ENCODE data around the gene PUM2. TPM values are rescaled to one million over a fixed set of nuclear protein-coding genes. Genes with fewer than 3 reads are reported as not detected.
"Not testable (repeated sequence)": the region's sequence is repeated elsewhere in the genome, so short reads cannot be mapped to it uniquely, and the experiment has no call there.

The PUM2 gene
- polyA plus RNA-seq, 4 donors: 26.2 to 90.2 (median 31.9) TPM

- DNase-seq (no peak), FAIRE-seq (no peak)
- Histone ChIP-seq H3K4me1 (ENCODE audit: control insufficient read depth in 3 of 3, insufficient read depth in 2 of 3, low read depth in 1 of 3, low read length in 2 of 3) (no peaks in the 10 kb centered on the region), H3K27me3 (ENCODE audit: control insufficient read depth in 3 of 3, insufficient read depth in 3 of 3, low read length in 3 of 3) (no peaks in the 10 kb centered on the region), H3K27ac (ENCODE audit: low read depth in 1 of 3, low read length in 2 of 3) (no peak overlapping the region), H3K4me3 (ENCODE audit: low read depth in 1 of 3, low read length in 3 of 3) (no peak overlapping the region), H3K9me3 (ENCODE audit: control insufficient read depth in 2 of 2, insufficient read depth in 1 of 2, low read depth in 1 of 2, low read length in 1 of 2) (no peaks in the 10 kb centered on the region), H3K36me3 (ENCODE audit: control insufficient read depth in 3 of 3, insufficient read depth in 2 of 3, low read depth in 1 of 3, low read length in 3 of 3) (peaks cover 7 to 28% (median 8%) of the 10 kb centered on the region in 3 donors)
- WGBS, 3 donors: 76 to 94% (median 83%) methylated on average over 6 of the region's 6 CpGs
Observed at GRCh38 chr2:20249170-20249569, 101.5 kb downstream of the PUM2 start.

- no peak overlapping the region for H3K27ac ChIP-seq (ENCODE audit: low read depth in 1 of 3, low read length in 2 of 3)
- no peak overlapping the region for H3K4me3 ChIP-seq (ENCODE audit: low read depth in 1 of 3, low read length in 3 of 3)
- WGBS, 3 donors: 98 to 100% (median 100%) methylated on average over 1 of the region's 1 CpG
- H3K4me1 ChIP-seq (ENCODE audit: control insufficient read depth in 3 of 3, insufficient read depth in 2 of 3, low read depth in 1 of 3, low read length in 2 of 3): peaks cover 0 to under 1% (median 0%) of the 10 kb centered on the region in 3 donors
- peaks cover 0 to 16% (median 5%) of the 10 kb centered on the region in 3 donors for H3K36me3 ChIP-seq (ENCODE audit: control insufficient read depth in 3 of 3, insufficient read depth in 2 of 3, low read depth in 1 of 3, low read length in 3 of 3)
- FAIRE-seq: no peak
- DNase-seq: no peak
- H3K9me3 ChIP-seq (ENCODE audit: control insufficient read depth in 2 of 2, insufficient read depth in 1 of 2, low read depth in 1 of 2, low read length in 1 of 2): no peaks in the 10 kb centered on the region
- H3K27me3 ChIP-seq (ENCODE audit: control insufficient read depth in 3 of 3, insufficient read depth in 3 of 3, low read length in 3 of 3): no peaks in the 10 kb centered on the region
Observed at GRCh38 chr2:20247084-20247483, 103.6 kb downstream of the PUM2 start.

GRCh38 chr2:20243637-20244036 is 107.0 kb downstream of the PUM2 start:
- not testable (repeated sequence) for FAIRE-seq; H3K4me1 ChIP-seq (ENCODE audit: control insufficient read depth in 3 of 3, insufficient read depth in 2 of 3, low read depth in 1 of 3, low read length in 2 of 3); DNase-seq; H3K27me3 ChIP-seq (ENCODE audit: control insufficient read depth in 3 of 3, insufficient read depth in 3 of 3, low read length in 3 of 3); H3K27ac ChIP-seq (ENCODE audit: low read depth in 1 of 3, low read length in 2 of 3); H3K9me3 ChIP-seq (ENCODE audit: control insufficient read depth in 2 of 2, insufficient read depth in 1 of 2, low read depth in 1 of 2, low read length in 1 of 2); H3K4me3 ChIP-seq (ENCODE audit: low read depth in 1 of 3, low read length in 3 of 3)
- peaks cover 0 to 15% (median 0%) of the 10 kb centered on the region in 3 donors for H3K36me3 ChIP-seq (ENCODE audit: control insufficient read depth in 3 of 3, insufficient read depth in 2 of 3, low read depth in 1 of 3, low read length in 3 of 3)
- WGBS, 3 donors: 82 to 93% (median 88%) methylated on average over 5 of the region's 5 CpGs

- Histone ChIP-seq H3K9me3 (ENCODE audit: control insufficient read depth in 2 of 2, insufficient read depth in 1 of 2, low read depth in 1 of 2, low read length in 1 of 2) (peaks cover 0 to 5% of the 10 kb centered on the region in 2 donors), H3K36me3 (ENCODE audit: control insufficient read depth in 3 of 3, insufficient read depth in 2 of 3, low read depth in 1 of 3, low read length in 3 of 3) (peaks cover 0 to 12% (median 0%) of the 10 kb centered on the region in 3 donors), H3K4me1 (ENCODE audit: control insufficient read depth in 3 of 3, insufficient read depth in 2 of 3, low read depth in 1 of 3, low read length in 2 of 3) (peaks cover 0 to 4% (median 0%) of the 10 kb centered on the region in 3 donors), H3K4me3 (ENCODE audit: low read depth in 1 of 3, low read length in 3 of 3) (no peak overlapping the region), H3K27ac (ENCODE audit: low read depth in 1 of 3, low read length in 2 of 3) (no peak overlapping the region), H3K27me3 (ENCODE audit: control insufficient read depth in 3 of 3, insufficient read depth in 3 of 3, low read length in 3 of 3) (no peaks in the 10 kb centered on the region)
- 60 to 68% (median 62%) methylated on average over 9 of the region's 9 CpGs for WGBS, 3 donors
- FAIRE-seq (no peak), DNase-seq (no peak)
Observed at GRCh38 chr2:20242727-20243377, 107.8 kb downstream of the PUM2 start.

- H3K27me3 ChIP-seq (ENCODE audit: control insufficient read depth in 3 of 3, insufficient read depth in 3 of 3, low read length in 3 of 3): no peaks in the 10 kb centered on the region
- no peak overlapping the region for H3K4me3 ChIP-seq (ENCODE audit: low read depth in 1 of 3, low read length in 3 of 3)
- peaks cover 0 to 4% (median 0%) of the 10 kb centered on the region in 3 donors for H3K4me1 ChIP-seq (ENCODE audit: control insufficient read depth in 3 of 3, insufficient read depth in 2 of 3, low read depth in 1 of 3, low read length in 2 of 3)
- no peak overlapping the region for H3K27ac ChIP-seq (ENCODE audit: low read depth in 1 of 3, low read length in 2 of 3)
- FAIRE-seq: no peak
- WGBS, 3 donors: 43 to 64% (median 45%) methylated on average over 31 to 43 of the region's 43 CpGs
- peaks cover 0 to 8% (median 0%) of the 10 kb centered on the region in 3 donors for H3K36me3 ChIP-seq (ENCODE audit: control insufficient read depth in 3 of 3, insufficient read depth in 2 of 3, low read depth in 1 of 3, low read length in 3 of 3)
- DNase-seq: peak in 1 of 2 donors; percentile 37
- H3K9me3 ChIP-seq (ENCODE audit: control insufficient read depth in 2 of 2, insufficient read depth in 1 of 2, low read depth in 1 of 2, low read length in 1 of 2): peaks cover 0 to 6% of the 10 kb centered on the region in 2 donors
Observed at GRCh38 chr2:20241973-20242726, 108.5 kb downstream of the PUM2 start.

DNA sequence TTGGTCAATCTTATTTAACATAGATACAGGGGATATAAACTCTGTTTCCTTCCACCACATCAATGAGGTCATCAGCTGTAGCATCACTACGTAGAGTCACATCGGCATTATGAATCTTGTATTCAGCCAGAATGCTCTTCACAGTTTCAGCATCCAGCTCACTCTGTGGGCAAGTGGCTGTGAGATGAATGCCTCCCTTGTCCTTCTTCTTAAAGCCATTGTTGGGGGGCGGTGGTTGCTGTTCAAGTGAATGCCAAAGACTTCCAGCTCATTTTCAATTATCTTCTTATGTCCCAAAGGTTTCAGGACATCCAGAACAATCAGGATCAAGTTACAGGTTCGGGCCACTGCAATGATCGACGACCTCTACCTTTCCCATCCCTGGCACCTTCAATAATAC is 110.4 kb downstream of the PUM2 start:
- not testable (repeated sequence) for DNase-seq; H3K9me3 ChIP-seq (ENCODE audit: control insufficient read depth in 2 of 2, insufficient read depth in 1 of 2, low read depth in 1 of 2, low read length in 1 of 2); H3K4me3 ChIP-seq (ENCODE audit: low read depth in 1 of 3, low read length in 3 of 3); H3K4me1 ChIP-seq (ENCODE audit: control insufficient read depth in 3 of 3, insufficient read depth in 2 of 3, low read depth in 1 of 3, low read length in 2 of 3); H3K27ac ChIP-seq (ENCODE audit: low read depth in 1 of 3, low read length in 2 of 3); H3K36me3 ChIP-seq (ENCODE audit: control insufficient read depth in 3 of 3, insufficient read depth in 2 of 3, low read depth in 1 of 3, low read length in 3 of 3); H3K27me3 ChIP-seq (ENCODE audit: control insufficient read depth in 3 of 3, insufficient read depth in 3 of 3, low read length in 3 of 3); FAIRE-seq
- WGBS, 3 donors: 95 to 96% (median 96%) methylated on average over 6 of the region's 6 CpGs

GRCh38 chr2:20236496-20236895 is 114.1 kb downstream of the PUM2 start:
- Histone ChIP-seq H3K27me3 (ENCODE audit: control insufficient read depth in 3 of 3, insufficient read depth in 3 of 3, low read length in 3 of 3) (no peaks in the 10 kb centered on the region), H3K4me1 (ENCODE audit: control insufficient read depth in 3 of 3, insufficient read depth in 2 of 3, low read depth in 1 of 3, low read length in 2 of 3) (no peaks in the 10 kb centered on the region), H3K4me3 (ENCODE audit: low read depth in 1 of 3, low read length in 3 of 3) (no peak overlapping the region), H3K36me3 (ENCODE audit: control insufficient read depth in 3 of 3, insufficient read depth in 2 of 3, low read depth in 1 of 3, low read length in 3 of 3) (no peaks in the 10 kb centered on the region), H3K9me3 (ENCODE audit: control insufficient read depth in 2 of 2, insufficient read depth in 1 of 2, low read depth in 1 of 2, low read length in 1 of 2) (peaks cover 0 to 6% of the 10 kb centered on the region in 2 donors), H3K27ac (ENCODE audit: low read depth in 1 of 3, low read length in 2 of 3) (no peak overlapping the region)
- 83 to 85% (median 85%) methylated on average over 5 of the region's 5 CpGs for WGBS, 3 donors
- DNase-seq (no peak), FAIRE-seq (no peak)

DNA sequence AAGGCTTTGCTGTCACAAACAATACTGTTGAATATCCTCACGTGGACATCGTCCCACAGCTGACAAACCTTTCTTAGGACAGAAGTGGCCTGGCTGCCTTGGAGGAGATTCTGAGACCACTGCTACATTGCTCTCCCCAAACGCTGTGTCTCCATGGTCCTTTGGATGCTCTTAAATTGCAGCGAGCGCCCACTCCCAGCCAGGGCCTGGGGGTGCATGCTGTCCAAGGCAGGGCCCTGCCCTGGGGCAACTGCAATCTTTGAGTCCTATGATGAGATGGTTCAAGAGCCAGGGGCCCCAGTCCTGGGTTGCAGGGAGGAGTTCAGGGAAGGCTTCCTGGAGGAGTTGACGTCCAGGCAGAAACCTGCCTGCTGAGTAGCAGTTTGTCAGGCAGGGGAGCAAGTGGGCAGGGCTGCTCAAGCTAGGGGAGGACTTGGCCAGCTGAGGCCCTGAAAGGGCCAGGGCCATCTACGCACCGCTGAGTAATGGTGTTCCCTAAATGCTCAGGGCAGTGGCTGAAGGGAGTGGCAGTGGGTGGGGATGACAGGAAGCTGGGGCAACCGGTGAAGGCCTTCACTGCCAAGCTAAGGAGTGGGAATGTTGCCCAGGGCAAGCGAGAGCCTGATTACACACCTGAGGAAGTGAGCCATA is 114.9 kb downstream of the PUM2 start:
- no peak overlapping the region for H3K27ac ChIP-seq (ENCODE audit: low read depth in 1 of 3, low read length in 2 of 3)
- 62 to 76% (median 66%) methylated on average over 10 of the region's 10 CpGs for WGBS, 3 donors

More for the DNA sequence above, 114.9 kb downstream of the PUM2 start:
- no peak for FAIRE-seq
- H3K4me1 ChIP-seq (ENCODE audit: control insufficient read depth in 3 of 3, insufficient read depth in 2 of 3, low read depth in 1 of 3, low read length in 2 of 3): no peaks in the 10 kb centered on the region
- DNase-seq: peak in 1 of 2 donors; percentile 84
- H3K9me3 ChIP-seq (ENCODE audit: control insufficient read depth in 2 of 2, insufficient read depth in 1 of 2, low read depth in 1 of 2, low read length in 1 of 2): peaks cover 0 to 6% of the 10 kb centered on the region in 2 donors
- H3K27me3 ChIP-seq (ENCODE audit: control insufficient read depth in 3 of 3, insufficient read depth in 3 of 3, low read length in 3 of 3): no peaks in the 10 kb centered on the region
- no peak overlapping the region for H3K4me3 ChIP-seq (ENCODE audit: low read depth in 1 of 3, low read length in 3 of 3)
- H3K36me3 ChIP-seq (ENCODE audit: control insufficient read depth in 3 of 3, insufficient read depth in 2 of 3, low read depth in 1 of 3, low read length in 3 of 3): no peaks in the 10 kb centered on the region

Data from small intestine (tissue), 7 donors.